Measurements from ENCODE around the gene PER1.

PER1 gene

DNA sequence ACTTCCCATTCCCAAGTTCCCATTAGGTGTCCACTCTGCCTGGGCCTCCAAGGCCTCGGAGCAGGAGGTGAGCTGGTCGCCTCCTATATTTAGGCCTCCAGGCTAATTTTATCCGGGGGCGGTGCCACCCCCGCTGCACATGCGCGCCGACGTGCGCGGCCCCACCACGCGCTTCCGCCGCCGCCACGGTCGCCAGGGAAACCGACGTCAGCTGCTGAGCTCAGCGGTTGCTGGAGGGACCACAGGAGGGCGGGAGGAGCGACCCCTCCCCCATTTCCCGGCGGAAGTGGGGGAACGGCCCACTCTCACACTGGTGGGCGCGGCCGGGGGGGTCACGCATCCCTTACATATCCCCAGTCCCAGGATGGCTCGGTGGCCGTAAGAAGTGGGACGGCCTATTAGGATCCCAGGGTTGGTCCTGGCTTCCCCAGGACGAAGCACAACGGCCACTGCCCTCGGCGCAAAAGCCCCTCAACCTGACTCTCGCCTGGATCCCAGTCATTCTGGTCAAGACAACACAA lies 1.0 kb downstream of the PER1 start:
- peak; percentile 91 for DNase-seq

- peak; percentile 33 for DNase-seq
Observed at GRCh38 chr17:8150194-8151119, 1.7 kb downstream of the PER1 start.

DNA sequence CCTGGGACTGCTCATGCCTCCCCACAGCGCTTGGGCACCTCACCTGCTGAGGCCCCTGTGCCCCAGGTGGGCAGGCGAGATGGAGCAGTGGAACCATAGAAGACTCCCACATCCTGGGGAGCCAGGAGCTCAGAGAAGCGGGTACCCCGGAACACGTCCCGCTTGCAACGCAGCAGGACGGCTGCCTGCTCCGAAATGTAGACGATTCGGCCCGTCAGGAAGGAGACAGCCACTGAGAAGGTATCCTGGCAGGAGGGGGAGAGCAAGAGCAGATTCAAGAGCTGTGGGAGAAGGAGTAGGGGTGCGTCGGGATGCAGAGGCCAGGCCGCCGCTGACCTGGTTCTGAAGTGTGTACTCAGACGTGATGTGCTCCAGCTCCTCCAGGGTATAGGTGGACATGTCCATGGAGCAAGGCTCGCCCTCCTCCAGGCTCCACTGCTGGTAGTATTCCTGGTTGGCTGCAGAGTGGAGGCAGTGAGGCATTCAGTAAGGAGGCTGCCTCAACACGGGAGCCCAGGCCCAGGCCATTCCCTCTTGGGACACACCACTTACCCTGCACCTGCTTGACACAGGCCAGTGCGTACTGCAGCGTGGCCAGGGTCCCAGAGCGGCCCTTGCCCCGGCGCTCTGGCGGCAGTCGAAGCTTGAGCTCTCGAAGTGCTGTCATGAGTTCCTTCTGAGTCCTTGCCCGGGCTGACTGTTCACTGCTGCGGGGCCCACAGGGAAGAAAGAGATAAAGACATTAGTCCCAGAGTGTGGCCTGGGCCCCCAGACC lies 2.6 kb downstream of the PER1 start:
- no peak for DNase-seq

- no peak for DNase-seq
Observed at GRCh38 chr17:8148560-8148959, 3.6 kb downstream of the PER1 start.

DNA sequence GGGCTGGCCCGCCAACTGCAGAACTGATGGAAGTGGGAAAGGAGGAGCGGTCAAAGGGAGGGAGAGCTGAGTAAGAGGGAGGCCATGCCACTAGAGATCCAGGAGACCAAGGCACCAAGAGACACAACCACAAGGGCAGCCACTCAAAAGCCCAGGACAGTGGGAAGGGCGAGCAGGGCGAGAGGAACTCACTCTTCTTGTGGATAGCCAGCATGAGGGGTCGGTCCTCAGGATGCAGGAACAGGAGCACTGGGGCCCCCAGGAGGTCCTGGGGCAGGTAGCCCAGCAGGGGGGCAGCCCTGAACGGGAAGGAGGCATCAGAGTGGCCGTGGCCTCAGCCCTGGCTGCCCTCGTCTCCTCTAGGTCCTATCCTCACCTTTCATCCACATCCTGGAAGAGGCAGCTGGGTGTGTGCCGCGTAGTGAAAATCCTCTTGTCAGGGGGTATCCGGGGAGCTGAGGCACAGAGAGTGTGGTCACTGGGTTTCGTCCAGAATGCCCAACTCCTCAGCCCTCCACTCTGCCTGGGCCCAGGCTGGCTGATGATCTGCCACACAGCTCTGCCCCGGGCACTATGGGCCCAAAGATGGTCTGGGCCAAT lies 4.3 kb downstream of the PER1 start:
- no peak for DNase-seq

GRCh38 chr17:8147141-8147804 lies 4.9 kb downstream of the PER1 start:
- no peak for DNase-seq

DNA sequence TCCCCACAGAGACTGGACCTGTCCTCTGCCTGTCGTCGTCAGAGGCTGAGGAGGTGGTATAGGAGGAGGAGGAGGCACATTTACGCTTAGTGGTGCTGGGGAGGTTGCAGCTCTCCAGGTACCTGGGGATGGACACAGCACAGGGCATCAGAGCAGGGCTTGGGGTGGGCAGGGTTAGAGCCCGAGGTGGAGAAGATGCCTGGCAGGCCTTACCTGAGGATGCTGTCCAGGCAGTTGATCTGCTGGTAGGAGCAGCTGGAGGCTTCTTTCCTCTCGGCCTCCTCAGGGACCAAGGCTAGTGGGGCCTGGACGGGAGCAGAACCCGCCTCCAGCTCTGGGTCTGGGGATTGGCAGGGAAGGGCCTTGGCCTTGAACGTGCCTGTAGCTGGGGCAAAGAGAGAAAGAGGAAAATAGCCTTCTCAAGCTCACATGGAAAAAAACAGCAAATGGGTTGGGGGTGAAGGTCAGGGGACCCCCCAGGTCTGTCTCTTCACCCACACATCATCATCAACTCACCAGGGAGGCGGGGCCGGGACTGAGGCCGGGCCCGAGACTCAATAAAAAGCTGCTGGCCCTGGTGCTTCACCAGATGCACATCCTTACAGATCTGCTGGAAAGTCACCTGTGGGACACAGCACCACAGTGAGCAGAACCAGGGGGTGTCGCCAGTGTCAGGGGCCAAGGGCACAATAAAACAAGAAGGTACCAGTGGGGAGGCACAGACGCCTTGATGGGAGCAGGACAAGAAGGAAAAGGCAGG lies 5.6 kb downstream of the PER1 start:
- DNase-seq = no peak

GRCh38 chr17:8145811-8146210 lies 6.4 kb downstream of the PER1 start:
- DNase-seq = no peak

GRCh38 chr17:8144401-8145231 lies 7.6 kb downstream of the PER1 start:
- no peak for DNase-seq

- no peak for DNase-seq
Observed at GRCh38 chr17:8143581-8144400, 8.4 kb downstream of the PER1 start.

DNA sequence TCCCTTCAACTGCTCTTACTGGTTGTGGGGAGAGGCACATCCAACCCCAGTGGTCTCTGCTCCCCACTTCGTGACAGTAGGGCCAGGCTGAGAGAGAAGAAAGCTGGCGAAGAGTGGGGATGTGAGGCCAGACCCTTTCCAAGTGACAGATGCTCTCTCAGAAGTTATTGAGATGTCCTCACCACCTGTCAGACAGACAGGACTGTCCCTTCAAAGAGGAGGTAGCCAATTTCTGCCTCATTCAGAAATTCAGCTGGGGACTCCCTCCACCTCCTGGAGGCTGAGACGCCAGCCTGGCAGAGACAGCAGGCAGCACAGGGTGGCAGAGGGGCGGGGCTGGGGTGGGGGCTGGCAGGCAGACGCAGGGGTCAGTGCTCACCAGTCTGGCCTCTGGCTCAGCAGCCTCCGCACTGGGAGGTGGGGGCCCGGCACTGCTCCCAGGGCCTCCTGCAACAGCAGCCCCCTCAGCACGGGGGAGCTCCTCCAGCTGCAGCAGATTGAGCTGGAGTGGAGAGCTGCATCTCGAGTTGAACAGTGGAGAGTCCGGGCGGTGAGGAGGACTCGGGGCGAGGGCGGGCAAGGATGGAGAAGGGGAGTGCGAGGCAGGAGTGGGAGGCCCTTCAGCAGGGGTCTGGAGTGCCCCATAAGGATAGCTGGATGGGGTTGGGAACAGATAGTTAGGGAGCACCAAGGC lies 9.2 kb downstream of the PER1 start:
- DNase-seq = no peak

DNA sequence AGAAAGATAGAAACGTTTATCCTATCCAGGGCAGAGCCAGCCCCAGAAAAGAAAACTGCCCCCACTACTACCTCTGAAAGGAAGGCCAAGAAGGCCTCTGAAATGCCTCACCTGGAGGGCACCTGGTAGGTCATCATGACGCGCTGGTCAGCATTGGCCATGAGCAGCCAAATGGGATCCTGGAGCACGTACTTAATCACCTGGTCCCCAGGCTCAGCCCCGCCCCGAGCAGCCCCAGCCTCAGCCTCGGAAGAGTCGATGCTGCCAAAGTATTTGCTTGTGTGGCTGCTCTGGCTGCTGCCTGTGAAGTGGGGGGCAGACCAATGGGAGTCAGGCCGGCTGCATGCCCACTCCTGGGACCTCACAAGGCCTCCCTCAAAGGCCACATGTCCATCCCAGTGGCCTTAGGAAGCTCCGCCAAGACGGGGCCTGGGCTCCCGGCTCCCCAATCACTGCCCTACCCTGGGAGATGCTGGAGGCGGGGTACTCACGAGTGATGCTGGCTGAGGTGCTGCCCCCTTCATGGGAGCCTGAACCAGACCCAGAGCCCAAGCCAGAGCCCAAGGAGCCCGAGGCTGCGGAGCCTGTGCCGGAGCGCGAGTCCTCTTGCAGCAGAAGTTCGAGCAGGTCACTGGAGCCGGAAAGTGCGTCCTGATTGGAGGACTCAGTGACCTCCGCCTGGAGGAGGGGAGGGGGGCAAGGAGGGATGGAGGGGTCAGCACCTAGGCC lies 9.9 kb downstream of the PER1 start:
- no peak for DNase-seq

DNA sequence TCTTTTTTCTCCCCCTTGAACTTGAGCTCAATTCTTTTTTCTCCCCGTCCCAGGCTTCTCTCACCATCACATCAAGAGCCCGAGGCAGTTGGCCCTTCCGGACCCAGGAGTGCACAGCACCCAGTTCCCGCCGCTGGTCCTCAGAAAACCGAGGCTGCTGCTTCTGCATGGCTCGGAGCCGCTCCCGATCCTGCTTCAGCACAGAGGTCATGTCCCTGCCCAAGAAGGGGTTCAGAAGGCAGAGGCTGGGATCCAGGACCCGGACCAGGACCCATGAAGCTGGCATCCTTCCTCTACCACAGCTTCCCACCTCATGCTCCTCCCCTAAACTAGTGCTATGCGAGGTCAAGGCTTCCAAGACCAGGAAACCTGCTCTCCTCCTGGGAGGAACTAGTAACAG lies 10.5 kb downstream of the PER1 start:
- DNase-seq = no peak

GRCh38 chr17:8141045-8141444 lies 11.2 kb downstream of the PER1 start:
- no peak for DNase-seq

DNA sequence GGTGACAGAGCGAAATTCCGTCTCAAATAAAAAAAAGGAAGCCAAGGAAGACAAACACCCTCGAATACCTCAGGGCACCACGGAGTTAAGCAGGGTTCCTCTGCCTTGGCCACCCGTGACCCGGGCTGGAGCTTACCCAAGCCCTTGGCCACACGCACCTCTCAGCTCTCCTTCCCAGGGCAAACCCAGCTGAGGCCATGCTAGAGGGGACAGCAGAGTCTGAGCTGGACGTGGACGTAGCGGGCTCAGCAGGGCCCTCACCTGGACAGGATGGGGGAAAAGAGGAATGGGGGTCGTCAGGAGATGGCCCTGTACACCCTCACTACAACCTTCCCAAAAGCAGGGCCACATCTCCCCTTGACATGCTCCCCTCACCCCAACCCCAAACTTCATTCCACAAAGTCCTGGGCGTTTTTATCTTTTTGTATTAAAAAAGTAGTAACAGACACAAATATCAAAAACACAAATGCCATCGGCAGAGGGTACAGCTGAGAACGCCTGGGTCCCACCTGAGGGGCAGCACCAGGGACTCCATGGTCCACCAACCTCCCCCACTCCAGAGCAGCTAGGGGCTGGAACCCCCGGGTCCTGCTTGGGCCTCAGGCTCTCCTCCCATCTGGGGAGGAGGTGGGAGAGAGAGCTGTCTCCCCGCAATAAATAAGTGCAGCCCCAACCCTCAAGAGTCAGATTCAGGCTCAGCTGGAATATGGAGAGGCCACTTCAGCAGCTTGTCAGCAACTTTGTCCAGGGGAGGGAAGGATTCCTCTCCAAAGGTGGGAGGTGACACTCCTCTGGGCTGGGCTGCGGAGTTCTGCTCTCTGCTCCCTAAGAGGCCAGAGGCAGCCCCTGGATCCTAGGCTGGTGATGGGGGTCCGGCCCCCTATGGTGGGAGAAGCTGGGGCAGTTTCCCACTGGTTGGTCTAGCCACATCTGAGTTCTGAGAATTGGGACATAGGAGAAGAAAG lies 11.9 kb downstream of the PER1 start:
- no peak for DNase-seq

DNA sequence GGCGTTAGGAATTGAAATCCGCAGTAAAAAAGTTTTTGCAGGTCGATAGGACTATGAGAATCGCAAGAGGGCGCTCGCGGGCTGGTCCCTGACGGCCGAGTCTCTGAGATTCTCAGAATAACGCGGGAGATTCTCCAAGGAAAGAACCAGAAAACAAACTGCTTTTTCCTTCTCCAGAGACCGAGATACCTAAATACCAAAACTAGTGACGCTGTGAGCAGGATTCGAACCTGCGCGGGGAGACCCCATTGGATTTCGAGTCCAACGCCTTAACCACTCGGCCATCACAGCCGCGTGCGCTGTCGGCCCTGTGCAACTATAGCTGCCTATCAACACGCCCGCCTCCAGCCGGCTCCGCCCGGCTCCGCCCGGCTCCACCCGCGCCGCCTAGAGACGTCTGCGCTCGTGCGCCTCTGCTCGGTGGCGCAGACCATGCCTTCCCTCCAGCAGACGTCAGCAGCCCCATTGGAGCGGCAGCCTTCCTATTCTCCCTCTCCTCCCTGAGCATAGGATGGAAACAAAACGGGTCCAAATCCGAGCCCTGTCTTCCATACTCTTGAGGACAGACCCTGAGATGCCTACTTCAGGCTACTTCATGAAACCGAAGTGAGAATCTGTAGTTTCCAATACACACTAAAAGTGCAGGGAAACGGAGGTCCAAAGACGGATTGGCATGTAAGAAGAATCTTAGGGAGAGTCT lies 13.4 kb downstream of the PER1 start:
- DNase-seq = peak; percentile 96

- DNase-seq = no peak
Observed at GRCh38 chr17:8138374-8138671, 13.9 kb downstream of the PER1 start.

Measured in NCI-H146 (cell line).